ENCODE data around the gene ANKS1B. TPM values are rescaled to one million over a fixed set of nuclear protein-coding genes. Genes with fewer than 3 reads are reported as not detected.

The ANKS1B gene
- total RNA-seq, 1 donor from 2014 or later: 11.3 TPM

DNA sequence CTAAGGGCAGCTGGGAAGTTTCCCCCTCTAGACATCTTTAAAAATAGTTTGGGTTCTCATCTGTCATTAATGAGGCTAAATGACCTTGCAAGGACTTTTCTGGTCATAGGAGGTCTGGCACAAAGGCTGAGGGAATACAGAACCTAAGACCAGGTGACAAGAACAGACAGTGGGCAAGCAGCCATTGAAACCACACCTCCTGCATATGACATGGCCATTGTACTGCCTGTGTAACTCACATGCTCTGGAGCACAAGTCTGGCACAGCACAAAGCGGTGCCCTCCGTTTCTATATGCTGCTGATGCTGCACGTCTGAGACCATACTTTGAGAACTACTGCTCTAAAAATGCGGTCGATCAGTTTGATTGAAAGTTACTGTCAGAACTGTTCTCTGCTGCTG lies 1196.3 kb downstream of the ANKS1B start:
- Mint-ChIP-seq H3K4me1 (ENCODE audit: low read depth, unreplicated experiment) (peaks cover 2% of the 10 kb centered on the region), H3K9me3 (ENCODE audit: unreplicated experiment) (peaks cover 2% of the 10 kb centered on the region), H3K27ac (ENCODE audit: unreplicated experiment) (no peak overlapping the region), H3K27me3 (ENCODE audit: unreplicated experiment) (peaks cover 2% of the 10 kb centered on the region), H3K4me3 (ENCODE audit: unreplicated experiment) (no peak overlapping the region), H3K36me3 (ENCODE audit: unreplicated experiment) (no peaks in the 10 kb centered on the region)
- TF ChIP-seq, protein P1, sequence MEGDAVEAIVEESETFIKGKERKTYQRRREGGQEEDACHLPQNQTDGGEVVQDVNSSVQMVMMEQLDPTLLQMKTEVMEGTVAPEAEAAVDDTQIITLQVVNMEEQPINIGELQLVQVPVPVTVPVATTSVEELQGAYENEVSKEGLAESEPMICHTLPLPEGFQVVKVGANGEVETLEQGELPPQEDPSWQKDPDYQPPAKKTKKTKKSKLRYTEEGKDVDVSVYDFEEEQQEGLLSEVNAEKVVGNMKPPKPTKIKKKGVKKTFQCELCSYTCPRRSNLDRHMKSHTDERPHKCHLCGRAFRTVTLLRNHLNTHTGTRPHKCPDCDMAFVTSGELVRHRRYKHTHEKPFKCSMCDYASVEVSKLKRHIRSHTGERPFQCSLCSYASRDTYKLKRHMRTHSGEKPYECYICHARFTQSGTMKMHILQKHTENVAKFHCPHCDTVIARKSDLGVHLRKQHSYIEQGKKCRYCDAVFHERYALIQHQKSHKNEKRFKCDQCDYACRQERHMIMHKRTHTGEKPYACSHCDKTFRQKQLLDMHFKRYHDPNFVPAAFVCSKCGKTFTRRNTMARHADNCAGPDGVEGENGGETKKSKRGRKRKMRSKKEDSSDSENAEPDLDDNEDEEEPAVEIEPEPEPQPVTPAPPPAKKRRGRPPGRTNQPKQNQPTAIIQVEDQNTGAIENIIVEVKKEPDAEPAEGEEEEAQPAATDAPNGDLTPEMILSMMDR (IDR thresholded peaks at IDR 0.05; ENCODE audit: partially characterized antibody, unreplicated experiment): no peak
- no peak for DNase-seq

DNA sequence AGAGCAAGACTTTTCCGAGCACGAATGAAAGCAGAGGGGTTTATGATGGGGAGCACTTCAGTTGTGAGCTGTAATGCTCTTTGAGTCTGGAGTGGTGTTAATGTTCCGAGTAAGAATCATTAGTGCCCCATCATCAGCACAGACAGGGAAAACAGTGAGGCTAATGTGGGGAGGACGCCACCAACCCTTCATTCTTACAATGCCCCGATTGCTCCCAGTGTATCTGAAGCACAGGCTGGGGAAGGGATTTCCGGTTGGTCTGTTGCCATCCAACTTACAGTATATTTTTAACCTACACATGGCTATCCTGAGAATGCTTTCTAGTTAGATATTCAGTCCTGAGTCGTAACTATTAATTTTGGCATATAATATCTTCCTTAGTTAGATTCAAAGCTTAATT lies 1198.1 kb downstream of the ANKS1B start:
- Mint-ChIP-seq H3K4me1 (ENCODE audit: low read depth, unreplicated experiment) (peaks cover 2% of the 10 kb centered on the region), H3K27ac (ENCODE audit: unreplicated experiment) (no peak overlapping the region), H3K27me3 (ENCODE audit: unreplicated experiment) (peaks cover 2% of the 10 kb centered on the region), H3K9me3 (ENCODE audit: unreplicated experiment) (peaks cover 2% of the 10 kb centered on the region), H3K36me3 (ENCODE audit: unreplicated experiment) (no peaks in the 10 kb centered on the region), H3K4me3 (ENCODE audit: unreplicated experiment) (no peak overlapping the region)
- no peak for DNase-seq
- TF ChIP-seq, protein P1 (IDR thresholded peaks at IDR 0.05; ENCODE audit: partially characterized antibody, unreplicated experiment): no peak

DNA sequence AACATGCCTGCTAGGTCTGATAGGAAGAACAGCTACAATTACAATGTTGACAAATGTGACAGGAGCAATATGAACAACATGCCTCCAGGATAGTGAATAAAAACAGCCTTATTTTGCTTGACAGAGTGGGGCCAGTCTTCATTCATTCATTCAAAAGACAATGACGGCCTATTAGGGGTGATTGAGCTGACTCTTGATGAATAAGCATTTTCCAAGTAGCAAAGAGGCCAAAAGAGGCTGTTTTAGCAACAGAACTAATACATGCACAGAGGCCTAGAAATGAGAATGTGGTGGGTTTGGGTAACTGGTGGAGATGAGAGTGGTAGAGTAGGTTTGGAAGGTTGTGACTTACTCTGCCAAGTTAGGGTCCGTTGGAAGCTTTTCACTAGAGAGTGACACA lies 1201.3 kb downstream of the ANKS1B start:
- DNase-seq: no peak
- Mint-ChIP-seq H3K9me3 (ENCODE audit: unreplicated experiment) (peaks cover 2% of the 10 kb centered on the region), H3K4me3 (ENCODE audit: unreplicated experiment) (no peak overlapping the region), H3K4me1 (ENCODE audit: low read depth, unreplicated experiment) (peaks cover 2% of the 10 kb centered on the region), H3K36me3 (ENCODE audit: unreplicated experiment) (no peaks in the 10 kb centered on the region), H3K27me3 (ENCODE audit: unreplicated experiment) (peaks cover 2% of the 10 kb centered on the region), H3K27ac (ENCODE audit: unreplicated experiment) (no peak overlapping the region)
- TF ChIP-seq, protein P1 (IDR thresholded peaks at IDR 0.05; ENCODE audit: partially characterized antibody, unreplicated experiment): no peak

DNA sequence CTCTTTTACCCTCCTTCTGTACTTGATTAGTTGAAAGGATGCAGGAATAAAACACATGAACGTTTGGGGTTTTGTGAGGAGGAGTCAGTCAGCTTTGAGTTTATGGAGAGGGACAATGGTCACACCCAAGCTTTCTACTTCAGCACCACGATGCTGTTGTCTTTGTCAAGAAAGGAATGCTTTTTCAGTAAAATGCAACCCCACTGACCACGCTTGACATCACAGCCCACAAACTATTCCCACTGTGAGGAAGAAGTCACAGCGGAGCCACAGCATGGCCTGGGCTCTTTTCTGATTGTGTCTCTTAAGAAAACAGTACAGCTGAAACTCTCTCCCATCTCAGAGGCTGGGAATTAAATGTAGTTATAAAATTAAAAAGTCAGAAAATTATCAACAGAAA lies 1204.5 kb downstream of the ANKS1B start:
- no peak overlapping the region for H3K27ac Mint-ChIP-seq (ENCODE audit: unreplicated experiment)
- H3K9me3 Mint-ChIP-seq (ENCODE audit: unreplicated experiment): peaks cover 2% of the 10 kb centered on the region
- H3K27me3 Mint-ChIP-seq (ENCODE audit: unreplicated experiment): peaks cover 2% of the 10 kb centered on the region
- H3K36me3 Mint-ChIP-seq (ENCODE audit: unreplicated experiment): no peaks in the 10 kb centered on the region
- TF ChIP-seq, protein P1 (IDR thresholded peaks at IDR 0.05; ENCODE audit: partially characterized antibody, unreplicated experiment): no peak
- no peak for DNase-seq
- H3K4me3 Mint-ChIP-seq (ENCODE audit: unreplicated experiment): no peak overlapping the region
- H3K4me1 Mint-ChIP-seq (ENCODE audit: low read depth, unreplicated experiment): no peaks in the 10 kb centered on the region

DNA sequence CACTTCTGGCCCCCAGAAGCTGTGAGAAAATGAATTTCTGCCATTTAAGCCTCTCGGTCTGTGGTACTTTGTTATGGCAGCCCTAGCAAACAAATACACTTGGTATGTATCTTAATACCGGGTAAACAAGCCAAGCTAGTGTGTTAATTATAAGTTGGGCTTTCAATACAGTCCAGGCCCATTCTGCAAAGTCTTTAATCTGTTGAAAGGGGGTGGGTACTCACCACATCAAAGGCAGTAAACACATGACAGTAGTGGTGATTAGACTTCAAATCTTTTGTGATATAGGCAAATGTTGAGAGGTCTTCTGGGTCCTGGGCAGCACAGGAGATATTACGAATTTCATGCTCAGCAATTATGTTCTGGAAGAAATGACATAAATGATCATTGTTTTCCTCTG lies 1211.9 kb downstream of the ANKS1B start:
- TF ChIP-seq, protein P1 (IDR thresholded peaks at IDR 0.05; ENCODE audit: partially characterized antibody, unreplicated experiment): no peak
- H3K4me1 Mint-ChIP-seq (ENCODE audit: low read depth, unreplicated experiment): peaks cover 13% of the 10 kb centered on the region
- H3K27ac Mint-ChIP-seq (ENCODE audit: unreplicated experiment): no peak overlapping the region
- no peak for DNase-seq
- H3K27me3 Mint-ChIP-seq (ENCODE audit: unreplicated experiment): no peaks in the 10 kb centered on the region
- peaks cover 3% of the 10 kb centered on the region for H3K9me3 Mint-ChIP-seq (ENCODE audit: unreplicated experiment)
- peaks cover 8% of the 10 kb centered on the region for H3K36me3 Mint-ChIP-seq (ENCODE audit: unreplicated experiment)
- H3K4me3 Mint-ChIP-seq (ENCODE audit: unreplicated experiment): no peak overlapping the region

Data from glutamatergic neuron (in vitro differentiated cells).